Loucy (cell line): ENCODE data around the gene TAL2.
"Not testable (repeated sequence)": the region's sequence is repeated elsewhere in the genome, so short reads cannot be mapped to it uniquely, and the experiment has no call there.

Experiments used
- H2AFZ ChIP-seq: fragments of 200-600 bp; sonication (generic); 2 replicates; pipeline ENCODE4 v1.6.0; 2016; ENCODE audit warnings: antibody characterized with exemption, mild to moderate bottlenecking, low read length, moderate library complexity
- H3F3A ChIP-seq: fragments of 200-600 bp; 2 replicates; pipeline ENCODE4 v1.6.0; 2016; ENCODE audit warnings: antibody characterized with exemption, low read depth, mild to moderate bottlenecking
- H3K27me3 ChIP-seq: fragments of 200-600 bp; sonication (generic); 2 replicates; pipeline ENCODE4 v1.6.1; 2014; ENCODE audit warnings: low read length, mild to moderate bottlenecking; ENCODE audit not compliant: insufficient read depth, poor library complexity, severe bottlenecking
- H3K36me3 ChIP-seq: fragments of 200-600 bp; sonication (generic); 2 replicates; pipeline ENCODE4 v1.6.1; 2016; ENCODE audit warnings: low read length; ENCODE audit not compliant: insufficient read depth
- H3K4me1 ChIP-seq: fragments of 200-600 bp; sonication (generic); 2 replicates; pipeline ENCODE4 v1.5.1; 2014; ENCODE audit warnings: low read length, mild to moderate bottlenecking; ENCODE audit not compliant: insufficient read depth, poor library complexity, severe bottlenecking
- H3K4me2 ChIP-seq: fragments of 200-600 bp; sonication (generic); 2 replicates; pipeline ENCODE4 v1.6.0; 2014; ENCODE audit warnings: antibody characterized with exemption, low read length, low read depth, mild to moderate bottlenecking; ENCODE audit not compliant: poor library complexity, severe bottlenecking
- H3K4me3 ChIP-seq: fragments of 200-600 bp; sonication (generic); 2 replicates; pipeline ENCODE4 v1.5.1; 2014; ENCODE audit warnings: low read length, mild to moderate bottlenecking, mixed read lengths; ENCODE audit not compliant: poor library complexity, severe bottlenecking
- H3K79me2 ChIP-seq: fragments of 200-600 bp; sonication (generic); 2 replicates; pipeline ENCODE4 v1.6.1; 2014; ENCODE audit warnings: low read length; ENCODE audit not compliant: insufficient read depth
- H3K9ac ChIP-seq: fragments of 200-600 bp; sonication (generic); 2 replicates; pipeline ENCODE4 v1.6.0; 2014; ENCODE audit warnings: mild to moderate bottlenecking, low read depth, low read length, moderate library complexity; ENCODE audit not compliant: poor library complexity, severe bottlenecking
- H3K9me2 ChIP-seq: fragments of 200-600 bp; sonication (generic); replicated peaks from 2 replicates; pipeline ENCODE4 v1.6.1; 2016; ENCODE audit warnings: low read depth, low read length, mixed read lengths
- H3K9me3 ChIP-seq: fragments of 200-600 bp; sonication (generic); 2 replicates; pipeline ENCODE4 v1.6.1; 2014; ENCODE audit warnings: mild to moderate bottlenecking, antibody characterized with exemption, low read length, low read depth; ENCODE audit not compliant: insufficient read depth
- H4K20me1 ChIP-seq: fragments of 200-600 bp; sonication (generic); 2 replicates; pipeline ENCODE4 v1.6.0; 2014; ENCODE audit warnings: antibody characterized with exemption, low read length, mild to moderate bottlenecking; ENCODE audit not compliant: insufficient read depth, poor library complexity, severe bottlenecking
- CTCF ChIP-seq: fragments of 200-600 bp; sonication (generic); conservative IDR thresholded peaks from 2 replicates; pipeline ENCODE4 v1.5.1; 2014; ENCODE audit warnings: mild to moderate bottlenecking, antibody characterized with exemption, low read length
- EZH2phosphoT487 ChIP-seq: fragments of 200-600 bp; IDR thresholded peaks from 2 replicates; pipeline ENCODE4 v1.6.1; 2018; ENCODE audit warnings: antibody characterized with exemption, mild to moderate bottlenecking, moderate library complexity, borderline replicate concordance

The TAL2 gene

DNA sequence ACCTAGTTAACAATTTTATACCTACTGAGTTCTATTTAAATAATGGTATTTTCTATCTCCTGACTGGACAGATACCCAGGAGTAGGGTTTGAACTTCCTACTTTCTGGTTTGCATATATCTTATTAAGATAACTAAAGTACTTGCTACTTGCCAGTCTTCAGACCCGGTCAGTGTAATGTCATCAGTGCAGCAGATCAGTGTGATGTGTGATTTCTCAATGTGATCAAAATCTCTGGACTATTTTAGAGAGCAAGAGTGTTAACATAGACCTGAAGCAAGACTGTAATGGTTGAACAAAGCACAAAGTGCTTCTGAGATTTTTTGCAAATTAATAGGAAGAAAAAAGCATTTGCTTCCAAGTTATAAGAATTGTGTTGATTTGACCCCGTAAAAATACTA lies 38.9 kb downstream of the TAL2 start:
- peaks cover 65% of the 10 kb centered on the region for H3K79me2 ChIP-seq
- peak overlapping the region; percentile 78 for H3K4me2 ChIP-seq
- peaks cover 4% of the 10 kb centered on the region; the same call in 1 of the 2 replicates for H3F3A ChIP-seq
- no peaks in the 10 kb centered on the region for H3K27me3 ChIP-seq
- peak overlapping the region; percentile 81 for H3K4me3 ChIP-seq
- peaks cover 48% of the 10 kb centered on the region for H3K4me1 ChIP-seq
- no peaks in the 10 kb centered on the region for H3K9me3 ChIP-seq
- H3K9ac ChIP-seq = no peak overlapping the region
- H3K36me3 ChIP-seq = peaks cover 7% of the 10 kb centered on the region; the same call in 1 of the 2 replicates
- H2AFZ ChIP-seq = no peak overlapping the region
- H4K20me1 ChIP-seq = peaks cover 19% of the 10 kb centered on the region
- no peaks in the 10 kb centered on the region for H3K9me2 ChIP-seq
- TF ChIP-seq EZH2phosphoT487 = no peak
- TF ChIP-seq CTCF = no peak

- Histone ChIP-seq H3K36me3 (peaks cover 17% of the 10 kb centered on the region; the same call in 1 of the 2 replicates), H3K79me2 (peaks cover 55% of the 10 kb centered on the region), H3K9me2 (no peaks in the 10 kb centered on the region), H3K4me3 (no peak overlapping the region), H3K4me2 (peak overlapping the region; percentile 78), H3K9me3 (no peaks in the 10 kb centered on the region), H4K20me1 (peaks cover 14% of the 10 kb centered on the region), H3K9ac (no peak overlapping the region), H2AFZ (no peak overlapping the region), H3K4me1 (peaks cover 44% of the 10 kb centered on the region), H3F3A (peaks cover 4% of the 10 kb centered on the region; the same call in 1 of the 2 replicates), H3K27me3 (no peaks in the 10 kb centered on the region)
- TF ChIP-seq EZH2phosphoT487 (no peak), CTCF (no peak)
Measured at GRCh38 chr9:105702207-105702606, 40.0 kb downstream of the TAL2 start.

DNA sequence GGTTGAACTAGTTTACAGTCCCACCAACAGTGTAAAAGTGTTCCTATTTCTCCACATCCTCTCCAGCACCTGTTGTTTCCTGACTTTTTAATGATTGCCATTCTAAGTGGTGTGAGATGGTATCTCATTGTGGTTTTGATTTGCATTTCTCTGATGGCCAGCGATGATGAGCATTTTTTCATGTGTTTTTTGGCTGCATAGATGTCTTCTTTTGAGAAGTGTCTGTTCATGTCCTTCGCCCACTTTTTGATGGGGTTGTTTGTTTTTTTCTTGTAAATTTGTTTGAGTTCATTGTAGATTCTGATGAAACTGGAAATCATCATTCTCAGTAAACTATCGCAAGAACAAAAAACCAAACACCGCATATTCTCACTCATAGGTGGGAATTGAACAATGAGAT lies 41.4 kb downstream of the TAL2 start:
- H3K4me3 ChIP-seq, H4K20me1 ChIP-seq, H3K9me3 ChIP-seq, H3K27me3 ChIP-seq, H3F3A ChIP-seq, H2AFZ ChIP-seq, H3K4me2 ChIP-seq, H3K9me2 ChIP-seq, H3K9ac ChIP-seq: not testable (repeated sequence)
- peaks cover 29% of the 10 kb centered on the region for H3K4me1 ChIP-seq
- H3K79me2 ChIP-seq = peaks cover 41% of the 10 kb centered on the region
- H3K36me3 ChIP-seq = peaks cover 20% of the 10 kb centered on the region; the same call in 1 of the 2 replicates

GRCh38 chr9:105706156-105706555 lies 43.9 kb downstream of the TAL2 start:
- no peak for TF ChIP-seq EZH2phosphoT487
- TF ChIP-seq CTCF = no peak
- Histone ChIP-seq H3K36me3 (peaks cover 28% of the 10 kb centered on the region; the same call in 1 of the 2 replicates), H3K4me2 (no peak overlapping the region), H3K4me3 (no peak overlapping the region), H4K20me1 (peaks cover 5% of the 10 kb centered on the region), H3K4me1 (peaks cover 4% of the 10 kb centered on the region), H3F3A (peaks cover 6% of the 10 kb centered on the region; the same call in 1 of the 2 replicates), H2AFZ (no peak overlapping the region), H3K27me3 (no peaks in the 10 kb centered on the region), H3K9me3 (no peaks in the 10 kb centered on the region), H3K9me2 (no peaks in the 10 kb centered on the region), H3K79me2 (peaks cover 19% of the 10 kb centered on the region), H3K9ac (no peak overlapping the region)
